ENCODE measurements around the gene PGGT1B.
A peak's percentile ranks its signal among the peaks of the same experiment; 100 is the strongest.

Gene PGGT1B

DNA sequence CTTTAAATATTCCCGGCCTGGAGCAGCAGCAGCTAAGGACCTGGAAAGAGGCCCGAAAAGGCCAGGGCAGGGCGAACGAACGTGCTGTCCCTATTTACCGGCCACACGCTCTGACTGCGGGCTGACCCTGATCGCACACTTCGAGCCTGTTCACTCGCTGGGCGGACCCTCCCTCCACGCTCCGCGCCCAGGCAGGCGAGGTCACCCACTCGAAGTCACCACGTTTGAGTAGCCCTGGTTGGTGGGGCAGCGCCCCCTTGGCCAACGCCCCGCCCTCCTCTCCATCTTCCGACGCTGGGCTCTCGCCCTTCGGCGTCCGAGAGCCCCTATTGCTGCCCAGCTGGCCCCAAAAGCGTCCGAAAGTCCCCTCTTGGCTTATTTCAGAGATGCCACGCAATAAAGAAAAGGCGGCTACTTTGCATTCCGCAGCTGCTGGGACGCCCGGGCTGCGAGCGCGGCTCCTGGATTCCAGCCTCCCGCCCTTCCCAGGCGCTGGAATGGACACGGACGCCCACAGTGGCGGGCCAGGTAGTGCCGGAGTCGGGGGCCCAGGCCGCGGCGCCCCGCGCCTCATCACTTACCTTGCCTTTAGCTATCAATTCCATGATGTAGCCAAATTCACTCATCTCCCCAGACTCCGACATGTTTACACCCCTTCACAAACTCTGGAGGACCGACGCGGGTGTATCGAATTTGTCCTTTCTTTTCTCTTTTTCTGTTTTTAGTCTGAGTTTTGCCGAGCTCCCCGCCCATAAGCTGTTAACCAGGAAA lies 83.1 kb downstream of the PGGT1B start:
- no peak for DNase-seq

DNA sequence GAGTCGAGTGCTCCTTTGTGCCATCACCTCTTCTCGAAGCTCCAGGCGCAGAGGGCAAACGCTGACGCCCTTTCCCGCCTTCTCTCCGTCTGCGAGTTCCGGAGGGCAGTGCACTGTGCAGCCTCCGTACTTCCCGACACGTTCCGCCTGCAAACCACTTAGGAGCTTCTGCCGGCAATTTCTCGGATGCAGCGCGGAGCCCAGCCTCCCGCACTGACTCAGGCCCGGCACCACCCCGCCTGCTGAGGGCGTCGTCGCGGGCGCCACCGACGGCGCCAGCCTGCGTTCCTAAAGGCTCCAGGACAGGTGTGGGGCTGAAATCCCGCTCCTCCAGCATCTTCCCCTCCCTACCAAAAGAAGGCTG lies 83.7 kb downstream of the PGGT1B start:
- no peak for DNase-seq

DNA sequence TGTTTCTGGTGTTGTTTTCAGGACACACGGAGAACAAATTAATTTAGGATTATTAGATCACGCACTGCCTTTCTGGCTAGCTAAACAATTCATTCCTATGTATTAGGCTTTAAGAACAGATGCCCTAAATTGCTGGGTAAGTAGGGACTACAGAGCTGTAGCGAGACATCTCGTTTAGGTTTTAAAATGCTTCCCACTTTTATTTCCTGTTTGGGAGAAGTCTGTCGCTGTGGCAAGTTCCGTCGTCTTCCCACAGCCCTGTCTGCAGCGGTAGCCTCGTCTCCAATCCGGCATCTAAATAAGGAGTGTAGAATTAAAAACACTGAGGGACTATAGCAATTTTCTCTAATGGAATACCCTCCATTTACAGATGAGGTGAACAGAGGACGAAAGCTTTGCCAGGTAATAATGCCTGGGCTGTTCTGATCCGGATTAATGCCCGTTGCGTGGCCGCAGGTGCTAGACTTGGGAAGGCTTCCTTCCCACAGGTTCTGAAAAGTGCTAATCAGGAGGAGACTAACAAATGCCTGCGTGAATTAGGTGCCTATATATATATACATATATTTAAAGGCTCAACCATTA lies 91.7 kb downstream of the PGGT1B start:
- DNase-seq: no peak

DNA sequence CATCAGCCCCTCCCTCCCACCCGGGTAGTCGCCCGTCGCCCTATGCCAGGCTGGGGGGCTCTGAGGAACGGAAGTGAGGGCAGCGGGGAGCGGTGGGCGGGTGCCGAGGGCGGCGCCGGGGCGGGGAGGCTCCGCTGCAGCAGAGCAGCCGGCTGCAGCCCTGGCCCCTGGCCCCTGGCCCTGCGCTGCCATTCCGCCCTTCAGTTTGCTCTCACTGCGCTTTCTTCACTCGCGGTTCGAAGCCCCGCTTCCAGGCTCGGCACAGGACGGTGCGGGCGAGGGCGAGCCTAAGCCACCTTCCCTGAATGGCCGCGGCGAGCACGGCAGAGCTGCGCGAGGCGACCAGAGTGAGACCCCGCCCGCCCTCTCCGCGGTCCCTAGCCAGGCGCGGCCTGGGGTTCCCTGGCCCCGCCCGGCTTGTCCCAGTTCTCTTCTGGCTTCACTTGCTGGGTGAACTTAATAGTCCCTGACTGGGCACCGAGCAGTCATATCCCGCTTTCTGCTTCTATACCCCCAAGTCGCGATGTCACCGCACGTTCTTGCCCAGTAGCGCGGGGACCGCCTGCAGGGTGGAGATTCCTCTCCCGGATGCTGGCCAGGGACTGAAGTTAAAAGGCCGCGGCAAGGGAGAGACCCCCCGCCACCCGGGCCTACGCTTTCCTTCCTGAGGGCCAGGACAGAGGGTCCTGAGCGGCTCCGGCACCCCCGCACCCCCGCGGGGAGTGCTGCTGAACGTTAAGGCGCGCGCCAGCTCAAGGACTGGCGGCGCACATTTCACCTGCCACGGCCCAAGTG lies 92.3 kb downstream of the PGGT1B start:
- DNase-seq: no peak

DNA sequence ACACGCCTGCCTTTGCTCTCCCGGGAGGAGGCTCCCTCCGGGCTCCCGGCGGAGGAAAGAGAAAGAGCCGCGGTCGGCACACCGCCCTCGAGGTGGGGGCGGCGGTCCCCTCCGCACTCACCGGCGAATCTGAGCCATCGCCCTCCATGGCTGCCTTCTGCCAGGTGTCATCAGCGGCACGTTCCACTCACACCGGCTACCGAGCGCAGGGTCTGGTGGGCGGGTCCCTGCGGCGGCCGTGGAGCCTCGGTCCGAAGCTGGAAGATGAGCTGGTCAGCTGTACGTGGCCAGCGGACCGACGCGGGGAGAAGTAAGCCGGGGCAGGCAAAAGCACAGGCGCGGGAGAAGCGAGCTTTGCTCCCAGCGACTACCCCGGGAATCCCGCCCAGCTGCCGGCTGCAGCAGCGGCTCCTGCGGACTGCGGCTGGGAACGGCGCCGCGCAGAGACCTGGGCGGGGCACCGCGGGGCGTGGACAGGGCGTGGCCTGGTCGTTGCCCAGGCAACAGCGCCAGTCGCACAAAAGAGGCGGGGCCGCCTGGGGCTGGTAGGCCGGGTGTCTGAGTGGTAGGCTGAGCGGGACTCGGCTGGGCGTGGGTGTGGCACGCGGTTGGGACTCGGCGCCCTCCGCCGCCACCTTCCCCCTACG lies 93.1 kb downstream of the PGGT1B start, which contains the start of gene TRIM36:
TSS of gene TRIM36 (minus strand) at position 422 of the 647 bp plus-strand sequence. CDS start at position 148, 274 bp downstream.
- DNase-seq: peak; percentile 87

DNA sequence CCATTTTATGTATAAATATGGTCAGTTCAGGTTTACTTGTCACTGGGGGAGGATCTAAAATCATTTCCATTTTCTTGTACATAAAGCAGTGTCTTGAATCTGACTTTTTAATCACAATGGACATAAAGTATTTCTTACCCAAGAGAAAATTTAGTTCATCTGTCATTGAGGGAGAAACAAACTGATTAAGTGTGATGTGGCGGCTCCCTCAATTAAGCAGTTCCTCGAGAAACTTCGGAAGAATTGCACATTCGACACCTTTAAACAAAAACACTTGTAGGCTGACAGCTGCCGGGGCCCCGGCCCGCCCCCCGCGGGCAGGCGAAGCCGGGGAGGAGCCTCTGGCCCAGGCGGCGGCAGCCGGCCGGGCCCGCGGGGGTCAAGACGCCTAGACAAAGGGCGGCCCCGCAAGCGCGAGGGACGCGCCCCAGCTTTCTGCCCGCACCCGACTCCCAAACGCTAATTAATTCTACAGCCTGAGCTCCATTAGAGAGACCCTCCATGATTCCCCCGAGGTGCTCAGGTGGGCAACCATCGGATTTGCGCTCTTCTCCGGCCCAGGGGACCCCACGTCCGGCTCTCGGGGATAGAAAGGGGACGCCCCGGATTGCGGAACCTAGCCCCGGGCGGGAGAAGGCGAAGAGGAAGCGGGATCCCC lies 93.7 kb downstream of the PGGT1B start:
- DNase-seq: no peak

DNA sequence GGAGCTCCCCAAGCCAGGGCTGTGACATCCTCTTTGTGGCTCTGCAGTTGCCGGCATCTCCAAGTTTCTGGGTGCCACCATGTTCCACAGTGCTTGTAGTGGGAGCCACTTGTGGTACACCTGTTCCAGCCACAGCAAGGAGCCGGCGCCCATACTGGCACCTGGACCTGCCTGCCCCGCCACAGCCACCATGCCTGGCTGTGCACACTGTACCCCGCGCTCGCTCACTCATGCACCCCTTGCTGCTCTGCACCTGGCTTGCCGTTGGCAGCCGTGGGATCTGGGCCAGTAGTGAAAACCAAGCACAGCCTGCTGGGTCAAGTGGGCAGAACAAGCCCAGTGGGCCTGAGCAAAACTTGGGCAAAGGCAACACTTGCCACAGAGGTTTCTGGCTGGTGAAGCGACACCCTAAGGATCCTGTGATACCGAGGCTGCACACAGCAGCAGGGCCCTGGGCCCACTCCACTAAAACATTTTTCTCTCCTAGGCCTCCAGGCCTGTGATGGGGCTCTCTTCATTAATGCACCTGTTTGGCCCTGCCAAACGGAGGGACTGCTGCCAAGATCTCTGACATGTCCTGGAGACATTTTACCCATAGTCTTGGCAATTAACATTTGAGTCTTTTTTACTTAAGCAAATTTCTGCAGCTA lies 95.8 kb downstream of the PGGT1B start:
- no peak for DNase-seq

DNA sequence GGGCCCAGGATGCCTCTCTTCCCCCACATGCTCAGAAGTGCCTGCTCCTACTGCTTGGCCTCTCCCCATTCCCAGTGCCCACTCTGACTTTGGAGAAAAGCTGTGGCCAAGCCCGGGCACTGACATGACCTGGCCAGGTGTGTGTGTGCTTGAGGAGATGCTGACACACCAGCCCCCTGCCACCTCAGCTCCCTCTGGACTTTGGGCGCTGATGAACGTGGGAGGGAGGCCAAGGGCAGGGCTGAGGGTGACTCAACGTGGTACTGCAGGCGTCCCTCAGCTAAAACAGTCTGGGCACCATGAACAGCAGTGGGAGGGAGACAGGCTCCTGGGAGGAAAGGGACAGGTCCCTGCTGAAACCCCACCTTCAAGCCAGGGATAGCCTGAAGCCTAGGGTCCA lies 96.9 kb downstream of the PGGT1B start:
- DNase-seq: no peak

DNA sequence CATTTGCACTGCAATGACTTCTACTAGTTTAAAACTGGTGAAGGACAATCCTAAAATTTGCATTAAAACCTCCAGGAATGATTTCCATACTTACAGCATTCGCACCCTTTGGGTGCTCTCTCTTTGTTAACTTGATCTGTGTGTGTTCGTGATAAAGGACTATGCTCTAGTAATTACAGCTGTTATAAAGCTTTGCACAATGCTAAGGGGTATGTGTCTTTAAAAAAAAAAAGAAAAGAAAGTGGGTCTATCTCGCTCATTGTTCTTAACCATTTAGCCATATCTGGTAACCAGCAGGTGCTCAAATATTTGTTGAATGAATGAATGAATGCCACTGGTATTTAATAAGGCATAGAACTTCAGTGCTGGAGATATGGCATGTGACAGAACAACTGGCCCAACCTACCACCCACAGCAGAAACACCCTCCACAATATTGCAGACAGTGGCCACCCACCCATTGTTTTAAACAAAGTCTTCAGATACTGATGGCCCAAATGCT lies 101.7 kb downstream of the PGGT1B start:
- DNase-seq: no peak
